GM23338 (cell line): ENCODE results near the gene MIEN1. TPM values are rescaled to one million over a fixed set of nuclear protein-coding genes. Genes with fewer than 3 reads are reported as not detected.

Experiments used
- ATAC-seq: fragments of 200-7000 bp; cut with Tn5 transposase; 3 replicates; pipeline ENCODE4 v1.9.1; 2020
- DNase-seq: peaks from one replicate; pipeline ENCODE4 v3.0.0-alpha.2; 2015; ENCODE audit warnings: low spot score
- H2AFZ ChIP-seq: fragments of 200-600 bp; sonication (generic); 2 replicates; pipeline ENCODE4 v1.8.0; 2016; ENCODE audit warnings: antibody characterized with exemption, mild to moderate bottlenecking, moderate library complexity
- H3F3A ChIP-seq: fragments of 200-600 bp; sonication (generic); replicated peaks from 2 replicates; pipeline ENCODE4 v1.8.0; 2017; ENCODE audit warnings: antibody characterized with exemption, mixed run types, low read depth
- H3K27ac ChIP-seq: fragments of 200-600 bp; sonication (generic); 2 replicates; pipeline ENCODE4 v1.6.1; 2016; ENCODE audit warnings: low read depth
- H3K27me3 ChIP-seq: fragments of 200-600 bp; sonication (generic); 2 replicates; pipeline ENCODE4 v1.8.0; 2016; ENCODE audit warnings: mild to moderate bottlenecking, mixed run types, moderate library complexity; ENCODE audit not compliant: insufficient read depth
- H3K36me3 ChIP-seq: fragments of 200-600 bp; sonication (generic); 2 replicates; pipeline ENCODE4 v1.8.0; 2016; ENCODE audit warnings: mild to moderate bottlenecking; ENCODE audit not compliant: insufficient read depth
- H3K4me1 ChIP-seq: fragments of 200-600 bp; sonication (generic); 2 replicates; pipeline ENCODE4 v1.8.0; 2016; ENCODE audit warnings: mild to moderate bottlenecking, moderate library complexity; ENCODE audit not compliant: insufficient read depth
- H3K4me2 ChIP-seq: fragments of 200-600 bp; sonication (generic); 2 replicates; pipeline ENCODE4 v1.7.1; 2017; ENCODE audit warnings: mixed run types
- H3K4me3 ChIP-seq: fragments of 200-600 bp; sonication (generic); 2 replicates; pipeline ENCODE4 v1.6.1; 2016; ENCODE audit warnings: mixed run types
- H3K79me2 ChIP-seq: fragments of 200-600 bp; sonication (generic); replicated peaks from 2 replicates; pipeline ENCODE4 v1.8.0; 2017; ENCODE audit warnings: mild to moderate bottlenecking; ENCODE audit not compliant: insufficient read depth
- H3K9me2 ChIP-seq: fragments of 200-600 bp; sonication (generic); 2 replicates; pipeline ENCODE4 v1.8.0; 2017; ENCODE audit not compliant: insufficient read depth
- H4K20me1 ChIP-seq: fragments of 200-600 bp; sonication (generic); replicated peaks from 2 replicates; pipeline ENCODE4 v1.8.0; 2017; ENCODE audit warnings: mild to moderate bottlenecking; ENCODE audit not compliant: insufficient read depth
- H3K27ac Mint-ChIP-seq: 2 replicates; pipeline ENCODE4 v1.8.0; 2020; ENCODE audit warnings: inconsistent platforms, mild to moderate bottlenecking, moderate library complexity, mixed read lengths
- H3K27me3 Mint-ChIP-seq: 3 replicates; pipeline ENCODE4 v1.8.0; 2022; ENCODE audit warnings: low read depth, mild to moderate bottlenecking, moderate library complexity, mixed read lengths, inconsistent platforms; ENCODE audit not compliant: insufficient read depth, poor library complexity
- H3K36me3 Mint-ChIP-seq: 3 replicates; pipeline ENCODE4 v1.8.0; 2021; ENCODE audit warnings: low read depth, mild to moderate bottlenecking, inconsistent platforms, moderate library complexity, mixed read lengths
- H3K4me1 Mint-ChIP-seq: 3 replicates; pipeline ENCODE4 v1.8.0; 2020; ENCODE audit warnings: mild to moderate bottlenecking, inconsistent platforms, mixed read lengths
- H3K4me3 Mint-ChIP-seq: 3 replicates; pipeline ENCODE4 v1.8.0; 2021; ENCODE audit warnings: moderate library complexity, mild to moderate bottlenecking, inconsistent platforms, mixed read lengths
- H3K9me3 Mint-ChIP-seq: 3 replicates; pipeline ENCODE4 v1.8.0; 2020; ENCODE audit warnings: moderate library complexity, mild to moderate bottlenecking, inconsistent platforms, mixed read lengths
- CREB1 ChIP-seq: fragments of 250-450 bp; sonication (Bioruptor Pico); IDR thresholded peaks from 2 replicates; pipeline ENCODE4 v1.5.0; 2020; ENCODE audit warnings: low read depth, mild to moderate bottlenecking, moderate library complexity
- CTCF ChIP-seq, 2 experiments: fragments of 200-600 bp in 1 of 2; sonication (generic) in 1 of 2; conservative IDR thresholded peaks; 2 replicates each; pipeline versions ENCODE4 v1.5.1 to v1.6.1; 2016 to 2017; ENCODE audit warnings: antibody characterized with exemption in 2 of 2, low read depth in 2 of 2, mild to moderate bottlenecking in 2 of 2, moderate library complexity in 1 of 2
- JUNB ChIP-seq: IDR thresholded peaks from one replicate; pipeline ENCODE4 v1.6.1; 2016; ENCODE audit warnings: antibody characterized with exemption; ENCODE audit not compliant: unreplicated experiment
- POLR2AphosphoS5 ChIP-seq: IDR thresholded peaks from 2 replicates; pipeline ENCODE4 v1.6.1; 2016; ENCODE audit warnings: antibody characterized with exemption, low read depth
- ZNF462 ChIP-seq: fragments of 250-450 bp; sonication (Bioruptor Pico); IDR thresholded peaks from 2 replicates; pipeline ENCODE4 v1.5.0; 2020; ENCODE audit warnings: mild to moderate bottlenecking, moderate library complexity
- polyA plus RNA-seq: library from polyadenylated mRNA; unstranded; fragments of >200 nt; fragmentation: Nextera tagmentation; extraction: Ambion mirVana; gene quantifications from 2 replicates; pipeline ENCODE4 v1.2.1, GENCODE V29; 2016
- total RNA-seq: library from RNA; depleted of rRNA; stranded (reverse); fragments of >200 nt; shearing (Covaris generic); gene quantifications from 2 replicates; pipeline ENCODE4 v1.2.3, GENCODE V29; 2014

Gene MIEN1
- total and polyA plus RNA-seq, 2 experiments from 2014 or later, result 37.1 to 91.8 TPM

- peak overlapping the region; percentile 98 for H3K4me3 ChIP-seq
- H4K20me1 ChIP-seq, result no peaks in the 10 kb centered on the region
- no peak for ATAC-seq
- no peaks in the 10 kb centered on the region for H3K9me2 ChIP-seq
- no peaks in the 10 kb centered on the region; the same call in 2 of the 3 replicates for H3K9me3 Mint-ChIP-seq
- no peak overlapping the region for H3K27ac Mint-ChIP-seq
- no peak for DNase-seq
- peaks cover 33% of the 10 kb centered on the region for H3K4me1 ChIP-seq
- H3K27me3 Mint-ChIP-seq, result peaks cover 18% of the 10 kb centered on the region
- no peaks in the 10 kb centered on the region for H3K36me3 ChIP-seq
- H3K27ac ChIP-seq, result no peak overlapping the region
- H3K36me3 Mint-ChIP-seq, result no peaks in the 10 kb centered on the region
- H3K4me1 Mint-ChIP-seq, result peaks cover 41% of the 10 kb centered on the region
- peak overlapping the region; percentile 93; the same call in 1 of the 2 replicates for H2AFZ ChIP-seq
- H3K27me3 ChIP-seq, result no peaks in the 10 kb centered on the region
- no peak for TF ChIP-seq CREB1 (CRISPR knock-in tag)
- no peak for TF ChIP-seq POLR2AphosphoS5
- no peak for TF ChIP-seq JUNB
- TF ChIP-seq ZNF462 (CRISPR knock-in tag), result no peak
- no peak for TF ChIP-seq CTCF (conservative IDR thresholded peaks at IDR 0.05; ENCODE audit: low read depth in 2 of 2)
- peaks cover 18% of the 10 kb centered on the region for H3K79me2 ChIP-seq
- H3F3A ChIP-seq, result peaks cover 22% of the 10 kb centered on the region
- peak overlapping the region; percentile 88 for H3K4me3 Mint-ChIP-seq
- peak overlapping the region; percentile 100 for H3K4me2 ChIP-seq
Observed at GRCh38 chr17:39737206-39737759, 7.0 kb upstream of the MIEN1 start.
